ENCODE data around the gene ZNF552. TPM values are rescaled to one million over a fixed set of nuclear protein-coding genes. Genes with fewer than 3 reads are reported as not detected.

The ZNF552 gene
- total RNA-seq, 1 experiment from 2014 or later: 12.0 TPM

DNA sequence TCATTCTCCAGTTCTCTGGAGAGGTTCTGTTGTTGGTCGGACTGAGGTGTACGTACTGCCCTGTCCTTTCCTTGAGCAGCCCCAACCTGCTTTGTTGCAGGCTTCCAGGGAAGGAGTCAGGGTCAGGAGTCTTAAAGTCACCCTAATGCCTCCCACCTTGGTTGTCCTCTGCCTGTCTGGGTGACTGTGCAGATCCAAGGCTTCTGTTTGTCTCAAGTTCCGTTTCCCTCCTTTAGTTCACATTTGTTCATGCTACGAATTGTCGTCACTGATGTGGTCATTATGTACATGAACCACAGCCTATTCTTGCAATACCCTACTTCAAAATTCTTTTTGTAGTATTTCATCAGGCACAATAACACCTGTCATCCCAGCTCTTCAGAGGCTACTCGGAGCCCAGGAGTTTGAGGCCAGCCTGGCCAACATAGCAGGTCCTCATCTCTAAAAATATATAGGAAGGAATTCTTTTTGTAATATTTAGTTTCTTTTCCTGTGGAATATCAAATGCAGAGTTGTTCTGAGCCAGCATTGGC, 37.9 kb downstream of the ZNF552 start:
- no peak overlapping the region for H3K4me2 ChIP-seq (ENCODE audit: low read length)
- TF ChIP-seq, protein P1, sequence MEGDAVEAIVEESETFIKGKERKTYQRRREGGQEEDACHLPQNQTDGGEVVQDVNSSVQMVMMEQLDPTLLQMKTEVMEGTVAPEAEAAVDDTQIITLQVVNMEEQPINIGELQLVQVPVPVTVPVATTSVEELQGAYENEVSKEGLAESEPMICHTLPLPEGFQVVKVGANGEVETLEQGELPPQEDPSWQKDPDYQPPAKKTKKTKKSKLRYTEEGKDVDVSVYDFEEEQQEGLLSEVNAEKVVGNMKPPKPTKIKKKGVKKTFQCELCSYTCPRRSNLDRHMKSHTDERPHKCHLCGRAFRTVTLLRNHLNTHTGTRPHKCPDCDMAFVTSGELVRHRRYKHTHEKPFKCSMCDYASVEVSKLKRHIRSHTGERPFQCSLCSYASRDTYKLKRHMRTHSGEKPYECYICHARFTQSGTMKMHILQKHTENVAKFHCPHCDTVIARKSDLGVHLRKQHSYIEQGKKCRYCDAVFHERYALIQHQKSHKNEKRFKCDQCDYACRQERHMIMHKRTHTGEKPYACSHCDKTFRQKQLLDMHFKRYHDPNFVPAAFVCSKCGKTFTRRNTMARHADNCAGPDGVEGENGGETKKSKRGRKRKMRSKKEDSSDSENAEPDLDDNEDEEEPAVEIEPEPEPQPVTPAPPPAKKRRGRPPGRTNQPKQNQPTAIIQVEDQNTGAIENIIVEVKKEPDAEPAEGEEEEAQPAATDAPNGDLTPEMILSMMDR (conservative IDR thresholded peaks at IDR 0.05; ENCODE audit: low read depth, low read length): no peak
- TF ChIP-seq EZH2phosphoT487 (IDR thresholded peaks at IDR 0.05; ENCODE audit: borderline replicate concordance, low read length) (no peak), EZH2 (IDR thresholded peaks at IDR 0.05; ENCODE audit: low read length, unreplicated experiment) (no peak)
- no peaks in the 10 kb centered on the region for H3K4me1 ChIP-seq (ENCODE audit: insufficient read depth, low read length)
- H3K27ac ChIP-seq (ENCODE audit: low read length): no peak overlapping the region
- no peak overlapping the region for H3K9ac ChIP-seq (ENCODE audit: low read length)
- no peaks in the 10 kb centered on the region for H3K27me3 ChIP-seq (ENCODE audit: low read length)
- ChIA-PET POLR2A (ENCODE audit: unreplicated experiment) (no interaction called here), CTCF (no interaction called here)
- intact Hi-C loops (cut with micrococcal nuclease): no loop called here
- no peak overlapping the region for H2AFZ ChIP-seq (ENCODE audit: low read length)
- H3K4me3 ChIP-seq (ENCODE audit: low read length): no peak overlapping the region
- peaks cover 98% of the 10 kb centered on the region for H3K79me2 ChIP-seq (ENCODE audit: low read length)
- H4K20me1 ChIP-seq (ENCODE audit: low read length): no peaks in the 10 kb centered on the region
- peaks cover 19% of the 10 kb centered on the region for H3K9me3 ChIP-seq (ENCODE audit: low read length)
- ATAC-seq (no peak), DNase-seq (no peak)
- H3K36me3 ChIP-seq (ENCODE audit: low read depth, low read length): peaks cover 91% of the 10 kb centered on the region
- no peaks in the 10 kb centered on the region for H3F3A ChIP-seq (ENCODE audit: low read length, unreplicated experiment)
- no TSS peak for BruUV-seq (replicated peaks)
- no peaks in the 10 kb centered on the region for H3K9me2 ChIP-seq (replicated peaks; ENCODE audit: low read length)

DNA sequence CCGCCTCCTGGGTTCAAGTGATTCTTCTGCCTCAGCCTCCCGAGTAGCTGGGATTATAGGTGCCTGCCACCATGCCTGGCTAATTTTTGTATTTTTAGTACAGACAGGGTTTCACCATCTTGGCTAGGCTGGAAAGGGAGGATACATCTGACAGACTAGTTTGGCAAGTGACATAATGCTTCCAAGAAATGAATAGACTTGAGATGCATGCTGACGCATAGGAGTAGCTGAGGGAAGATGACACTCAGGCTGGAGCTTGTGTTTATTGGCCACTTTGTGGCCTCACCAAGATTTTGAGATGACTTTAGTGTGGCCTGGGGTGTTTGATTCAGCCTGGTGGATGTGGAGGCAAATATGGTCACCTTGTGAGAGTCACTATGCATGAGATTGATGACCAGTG, 41.2 kb downstream of the ZNF552 start:
- no peak overlapping the region for H3K27ac ChIP-seq (ENCODE audit: low read length)
- H3K4me1 ChIP-seq (ENCODE audit: insufficient read depth, low read length): peaks cover 6% of the 10 kb centered on the region
- H3K27me3 ChIP-seq (ENCODE audit: low read length): no peaks in the 10 kb centered on the region
- no peak for DNase-seq
- H4K20me1 ChIP-seq (ENCODE audit: low read length): no peaks in the 10 kb centered on the region
- H3K79me2 ChIP-seq (ENCODE audit: low read length): peaks cover 86% of the 10 kb centered on the region
- ChIA-PET CTCF (no interaction called here), POLR2A (ENCODE audit: unreplicated experiment) (no interaction called here)
- no peak overlapping the region for H3K4me2 ChIP-seq (ENCODE audit: low read length)
- intact Hi-C loops (cut with micrococcal nuclease): no loop called here
- peaks cover 69% of the 10 kb centered on the region for H3K36me3 ChIP-seq (ENCODE audit: low read depth, low read length)
- H3F3A ChIP-seq (ENCODE audit: low read length, unreplicated experiment): no peaks in the 10 kb centered on the region
- H3K9me3 ChIP-seq (ENCODE audit: low read length): peaks cover 4% of the 10 kb centered on the region; the same call in 1 of the 2 replicates
- H3K4me3 ChIP-seq (ENCODE audit: low read length): no peak overlapping the region
- no peak overlapping the region for H3K9ac ChIP-seq (ENCODE audit: low read length)
- no peaks in the 10 kb centered on the region for H3K9me2 ChIP-seq (replicated peaks; ENCODE audit: low read length)
- H2AFZ ChIP-seq (ENCODE audit: low read length): no peak overlapping the region
- TF ChIP-seq, protein P1 (conservative IDR thresholded peaks at IDR 0.05; ENCODE audit: low read depth, low read length): no peak
- TF ChIP-seq EZH2phosphoT487 (IDR thresholded peaks at IDR 0.05; ENCODE audit: borderline replicate concordance, low read length) (no peak), EZH2 (IDR thresholded peaks at IDR 0.05; ENCODE audit: low read length, unreplicated experiment) (no peak)
- ATAC-seq: no peak
- BruUV-seq (replicated peaks): no TSS peak

DNA sequence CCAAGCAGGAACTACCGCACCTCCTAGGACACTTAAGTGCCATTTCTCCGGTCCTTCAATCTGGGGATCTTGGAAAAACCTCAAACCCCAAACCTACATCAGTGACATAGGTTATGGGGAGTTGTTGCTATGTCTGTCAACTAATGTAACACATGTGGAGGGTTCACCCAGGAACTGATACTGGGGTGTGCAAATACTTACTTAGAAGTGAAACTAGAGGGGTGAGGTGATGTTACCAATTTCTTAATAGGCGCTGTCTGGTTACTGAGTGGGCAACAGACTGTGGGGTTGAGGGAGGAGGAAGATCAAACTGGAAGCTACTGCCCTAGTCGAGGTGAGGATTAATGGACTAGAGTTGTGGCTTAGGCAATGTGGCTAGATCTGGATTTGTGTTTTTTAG, 43.3 kb downstream of the ZNF552 start:
- Histone ChIP-seq H4K20me1 (ENCODE audit: low read length) (no peaks in the 10 kb centered on the region), H3K4me2 (ENCODE audit: low read length) (no peak overlapping the region), H3K27me3 (ENCODE audit: low read length) (no peaks in the 10 kb centered on the region), H3K27ac (ENCODE audit: low read length) (no peak overlapping the region), H3F3A (ENCODE audit: low read length, unreplicated experiment) (no peaks in the 10 kb centered on the region), H3K4me1 (ENCODE audit: insufficient read depth, low read length) (peaks cover 6% of the 10 kb centered on the region), H3K79me2 (ENCODE audit: low read length) (peaks cover 65% of the 10 kb centered on the region), H3K4me3 (ENCODE audit: low read length) (no peak overlapping the region), H2AFZ (ENCODE audit: low read length) (no peak overlapping the region), H3K9ac (ENCODE audit: low read length) (no peak overlapping the region), H3K9me2 (replicated peaks; ENCODE audit: low read length) (no peaks in the 10 kb centered on the region), H3K9me3 (ENCODE audit: low read length) (no peaks in the 10 kb centered on the region), H3K36me3 (ENCODE audit: low read depth, low read length) (peaks cover 48% of the 10 kb centered on the region)
- no TSS peak for BruUV-seq (replicated peaks)
- DNase-seq (no peak), ATAC-seq (no peak)
- intact Hi-C loops (cut with micrococcal nuclease): no loop called here
- ChIA-PET CTCF (no interaction called here), POLR2A (ENCODE audit: unreplicated experiment) (no interaction called here)
- TF ChIP-seq, protein P1 (conservative IDR thresholded peaks at IDR 0.05; ENCODE audit: low read depth, low read length): no peak
- TF ChIP-seq EZH2phosphoT487 (IDR thresholded peaks at IDR 0.05; ENCODE audit: borderline replicate concordance, low read length) (no peak), EZH2 (IDR thresholded peaks at IDR 0.05; ENCODE audit: low read length, unreplicated experiment) (no peak)

Data from PC-3 (cell line).